Gastroesophageal sphincter (tissue), 3 donors: ENCODE data around the gene IRF8.

Source experiments
- EP300 ChIP-seq: sonication (generic); formaldehyde crosslinking; IDR thresholded peaks from one replicate; pipeline ENCODE4 v1.6.1; 2017; ENCODE audit warnings: antibody characterized with exemption, mild to moderate bottlenecking
- POLR2A ChIP-seq, 2 donors: fragments of 450-650 bp; IDR thresholded peaks; one replicate each; pipeline ENCODE4 v1.6.1; 2017; ENCODE audit warnings: antibody characterized with exemption in 2 of 2, mild to moderate bottlenecking in 2 of 2, moderate library complexity in 1 of 2
- POLR2AphosphoS5 ChIP-seq: sonication (generic); formaldehyde crosslinking; IDR thresholded peaks from one replicate; pipeline ENCODE4 v1.6.1; 2017; ENCODE audit warnings: antibody characterized with exemption
- TF ChIP-seq, protein P1 (sequence below), 4 experiments: fragments of 200-600 bp in 2 of 4; fragments of 450-650 bp in 2 of 4; sonication (generic) in 1 of 4; IDR thresholded peaks; one replicate each; pipeline ENCODE4 v1.5.1; 2017 to 2019; ENCODE audit warnings: antibody characterized with exemption in 4 of 4, mild to moderate bottlenecking in 2 of 4, moderate library complexity in 2 of 4

DNA sequence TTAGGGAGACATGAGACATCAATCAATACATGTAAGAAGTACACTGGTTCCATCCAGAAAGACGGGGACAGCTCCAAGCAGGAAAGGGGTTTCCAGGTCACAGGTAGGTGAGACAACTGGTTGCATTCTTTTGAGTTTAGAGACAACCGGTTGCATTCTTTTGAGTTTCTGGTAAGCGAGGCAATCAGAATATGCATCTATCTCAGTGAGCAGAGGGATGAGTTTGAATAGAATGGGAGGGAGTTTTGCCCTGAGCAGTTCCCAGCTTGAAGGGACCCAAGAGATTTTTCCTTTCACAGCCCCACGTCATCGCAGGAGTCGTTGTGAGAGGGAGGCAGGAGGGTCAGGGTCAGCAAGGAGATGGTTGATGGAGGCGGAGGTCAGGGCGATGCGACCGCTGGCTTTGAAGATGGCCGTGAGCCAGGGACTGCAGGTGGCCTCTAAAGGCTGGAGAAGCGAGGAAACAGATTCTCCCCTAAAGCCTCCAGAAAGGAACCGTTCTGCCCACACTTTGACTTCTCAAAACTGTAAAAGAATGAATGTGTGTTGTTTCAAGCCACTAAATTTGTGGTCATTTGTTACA lies 36.5 kb downstream of the IRF8 start:
- TF ChIP-seq, protein P1, sequence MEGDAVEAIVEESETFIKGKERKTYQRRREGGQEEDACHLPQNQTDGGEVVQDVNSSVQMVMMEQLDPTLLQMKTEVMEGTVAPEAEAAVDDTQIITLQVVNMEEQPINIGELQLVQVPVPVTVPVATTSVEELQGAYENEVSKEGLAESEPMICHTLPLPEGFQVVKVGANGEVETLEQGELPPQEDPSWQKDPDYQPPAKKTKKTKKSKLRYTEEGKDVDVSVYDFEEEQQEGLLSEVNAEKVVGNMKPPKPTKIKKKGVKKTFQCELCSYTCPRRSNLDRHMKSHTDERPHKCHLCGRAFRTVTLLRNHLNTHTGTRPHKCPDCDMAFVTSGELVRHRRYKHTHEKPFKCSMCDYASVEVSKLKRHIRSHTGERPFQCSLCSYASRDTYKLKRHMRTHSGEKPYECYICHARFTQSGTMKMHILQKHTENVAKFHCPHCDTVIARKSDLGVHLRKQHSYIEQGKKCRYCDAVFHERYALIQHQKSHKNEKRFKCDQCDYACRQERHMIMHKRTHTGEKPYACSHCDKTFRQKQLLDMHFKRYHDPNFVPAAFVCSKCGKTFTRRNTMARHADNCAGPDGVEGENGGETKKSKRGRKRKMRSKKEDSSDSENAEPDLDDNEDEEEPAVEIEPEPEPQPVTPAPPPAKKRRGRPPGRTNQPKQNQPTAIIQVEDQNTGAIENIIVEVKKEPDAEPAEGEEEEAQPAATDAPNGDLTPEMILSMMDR (IDR thresholded peaks at IDR 0.05) = no peak
- no peak for TF ChIP-seq POLR2A (IDR thresholded peaks at IDR 0.05)
- TF ChIP-seq POLR2AphosphoS5 = no peak
- TF ChIP-seq EP300 = no peak
